Left renal pelvis (tissue), 4 donors: ENCODE measurements around the gene MYO15B. TPM values are rescaled to one million over a fixed set of nuclear protein-coding genes. Genes with fewer than 3 reads are reported as not detected.
"Not testable (repeated sequence)": the region's sequence is repeated elsewhere in the genome, so short reads cannot be mapped to it uniquely, and the experiment has no call there.

Source experiments
- DNase-seq, 4 donors: peaks; one replicate each; pipeline ENCODE4 v3.0.0-alpha.2; 2013; ENCODE audit warnings: low read depth in 4 of 4, low spot score in 3 of 4
- polyA plus RNA-seq, 4 donors: library from polyadenylated mRNA; unstranded; fragments of 120-200 nt; gene quantifications; one replicate each; pipeline ENCODE4 v1.2.1, GENCODE V29; 2013; ENCODE audit not compliant: insufficient read length in 4 of 4

MYO15B gene
- polyA plus RNA-seq, 4 donors = 89.0 to 224 (median 182) TPM

DNA sequence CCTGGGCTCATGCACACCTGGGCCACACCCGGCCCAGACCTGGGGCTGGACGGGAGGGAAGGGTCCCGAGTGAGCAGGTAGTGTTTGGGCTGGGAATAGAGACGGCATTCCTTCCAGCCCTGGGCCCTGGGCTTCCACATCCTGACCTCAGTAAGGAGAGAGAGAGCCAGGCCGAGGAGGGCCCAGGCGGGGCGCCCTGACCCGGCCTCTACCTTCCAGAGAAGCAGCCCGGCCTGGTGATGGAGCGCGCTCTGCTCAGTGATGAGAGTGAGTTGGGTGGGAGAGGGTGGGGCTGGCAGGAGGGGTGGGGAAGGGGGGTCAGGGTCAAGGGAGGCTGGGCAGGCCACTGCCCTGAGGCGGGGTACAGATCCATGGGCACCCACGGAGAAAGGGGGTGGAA is 13.6 kb upstream of the MYO15B start:
- DNase-seq = no peak

DNA sequence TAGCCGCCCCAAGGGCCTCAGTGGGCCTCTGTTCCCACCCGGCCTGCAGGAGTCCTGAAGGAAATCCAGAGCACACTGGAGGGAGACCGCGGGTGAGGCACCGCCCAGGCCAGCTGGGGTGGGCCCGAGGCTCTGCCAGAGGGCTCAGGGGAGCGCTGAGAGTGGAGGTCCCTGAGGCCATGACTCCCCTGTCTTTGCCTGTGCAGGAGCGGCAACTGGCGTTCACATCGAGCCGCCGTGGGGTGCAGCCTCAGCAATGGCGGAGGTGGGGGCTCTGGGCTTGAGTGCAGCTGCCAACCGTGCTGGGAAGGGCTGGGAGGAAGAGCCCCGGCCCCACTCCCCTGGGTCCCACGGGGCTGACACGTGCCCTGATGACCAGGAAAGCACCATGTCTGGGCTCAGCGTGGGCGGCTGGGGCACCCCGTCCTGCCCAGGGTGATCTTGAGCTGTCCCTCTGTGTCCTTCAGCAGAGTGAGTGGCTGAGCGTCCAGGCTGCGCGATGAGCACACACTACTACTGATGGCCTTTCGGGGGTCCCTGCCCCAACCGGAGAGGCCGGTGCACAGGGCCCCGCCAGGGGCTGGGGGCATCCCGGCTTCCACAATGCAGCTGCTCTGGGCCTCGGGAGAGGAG is 13.1 kb upstream of the MYO15B start:
- no peak for DNase-seq

DNA sequence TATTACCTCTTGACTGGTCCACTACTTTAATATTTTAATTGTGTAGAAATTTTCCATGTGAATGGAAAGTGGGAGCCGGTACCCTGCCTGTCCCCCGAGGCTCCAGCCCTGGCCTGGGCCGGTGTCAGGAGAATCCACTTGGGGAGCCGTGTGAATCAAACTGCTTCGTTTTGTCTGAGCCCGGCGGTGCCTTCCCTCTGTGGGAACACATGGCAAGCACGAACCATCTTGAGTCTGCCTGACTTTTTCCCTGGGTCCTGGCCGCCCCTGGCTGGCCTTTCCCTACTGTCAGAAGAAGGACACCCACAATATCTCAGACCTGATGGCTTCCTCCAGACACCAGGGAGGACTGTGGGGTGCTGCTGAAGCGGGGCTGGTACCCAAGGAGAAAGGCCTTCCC is 12.4 kb upstream of the MYO15B start:
- DNase-seq = no peak

DNA sequence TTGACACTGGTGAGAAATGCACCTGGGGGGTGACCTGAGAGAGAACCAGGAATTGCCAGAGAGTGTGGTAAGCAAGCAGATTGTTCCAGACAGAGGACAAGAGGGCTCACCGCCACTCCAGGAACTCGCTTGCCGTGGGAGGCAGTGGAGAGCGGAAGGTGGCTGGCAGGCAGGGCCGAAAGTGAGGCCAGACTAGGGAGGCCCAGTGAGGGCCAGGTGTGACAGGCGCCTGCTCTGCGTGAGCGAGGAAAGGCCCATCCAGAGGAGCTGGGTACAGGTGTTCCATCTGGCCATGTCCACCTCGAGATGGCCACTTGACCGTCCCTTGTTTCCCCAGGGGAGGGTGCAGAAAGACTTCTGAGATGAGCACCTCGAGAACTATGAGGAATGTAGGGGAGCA is 11.9 kb upstream of the MYO15B start:
- DNase-seq = no peak

DNA sequence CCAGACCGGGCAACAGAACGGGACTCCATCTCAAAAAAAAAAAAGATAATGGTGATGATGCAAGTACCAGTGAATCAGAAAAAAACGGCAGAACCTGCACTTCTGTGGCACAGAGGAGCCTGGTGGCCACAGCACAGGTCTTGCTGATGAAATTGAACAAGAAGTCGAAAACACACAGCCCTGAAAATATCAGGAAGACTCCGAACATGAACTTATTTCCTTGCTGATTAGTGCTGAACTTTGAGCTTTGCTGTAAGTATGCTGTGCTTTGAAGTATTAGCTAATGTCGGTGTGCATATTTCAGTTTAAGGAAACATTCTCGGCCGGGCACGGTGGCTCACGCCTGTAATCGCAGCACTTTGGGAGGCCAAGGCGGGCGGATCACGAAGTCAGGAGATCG is 10.9 kb upstream of the MYO15B start:
- no peak for DNase-seq

DNA sequence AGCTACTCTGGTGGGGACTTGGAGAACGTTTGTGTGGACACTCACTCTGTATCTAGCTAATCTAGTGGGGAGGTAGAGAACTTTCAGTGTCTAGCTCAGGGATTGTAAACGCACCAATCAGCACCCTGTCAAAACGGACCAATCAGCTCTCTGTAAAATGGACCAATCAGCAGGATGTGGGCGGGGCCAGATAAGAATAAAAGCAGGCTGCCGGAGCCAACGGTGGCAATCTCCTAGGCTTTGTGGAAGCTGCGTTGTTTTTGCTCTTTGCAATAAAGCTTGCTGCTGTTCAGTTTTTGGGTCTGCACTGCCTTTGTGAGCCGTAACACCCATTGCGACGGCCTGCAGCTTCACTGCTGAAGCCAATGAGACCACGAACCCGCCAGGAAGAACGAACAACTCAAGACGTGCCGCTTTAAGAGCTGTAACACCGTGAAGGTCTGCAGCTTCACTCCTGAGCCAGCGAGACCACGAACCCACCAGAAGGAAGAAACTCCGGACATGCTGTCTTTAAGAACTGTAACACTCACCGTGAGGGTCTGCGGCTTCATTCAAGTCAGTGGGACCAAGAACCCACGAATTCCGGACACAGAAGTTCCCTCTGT is 6.4 kb upstream of the MYO15B start:
- not testable (repeated sequence) for DNase-seq

DNA sequence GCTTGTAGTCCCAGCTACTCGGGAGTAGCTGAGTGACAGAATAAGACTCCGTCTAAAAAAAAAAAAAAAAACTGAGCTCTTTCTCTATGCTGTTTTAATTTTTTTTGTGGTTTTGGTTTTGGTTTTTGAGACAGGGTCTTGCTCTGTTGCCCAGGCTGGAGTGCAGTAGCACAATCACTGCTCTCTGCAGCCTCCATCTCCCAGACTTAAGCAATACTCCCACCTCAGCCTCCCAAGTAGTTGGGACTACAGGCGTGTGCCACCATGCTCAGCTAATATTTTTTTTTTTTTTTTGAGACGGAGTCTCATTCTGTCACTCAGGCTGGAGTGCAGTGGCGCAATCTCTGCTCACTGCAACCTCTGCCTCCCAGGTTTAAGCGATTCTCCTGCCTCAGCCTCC is 4.4 kb upstream of the MYO15B start:
- DNase-seq = not testable (repeated sequence)

DNA sequence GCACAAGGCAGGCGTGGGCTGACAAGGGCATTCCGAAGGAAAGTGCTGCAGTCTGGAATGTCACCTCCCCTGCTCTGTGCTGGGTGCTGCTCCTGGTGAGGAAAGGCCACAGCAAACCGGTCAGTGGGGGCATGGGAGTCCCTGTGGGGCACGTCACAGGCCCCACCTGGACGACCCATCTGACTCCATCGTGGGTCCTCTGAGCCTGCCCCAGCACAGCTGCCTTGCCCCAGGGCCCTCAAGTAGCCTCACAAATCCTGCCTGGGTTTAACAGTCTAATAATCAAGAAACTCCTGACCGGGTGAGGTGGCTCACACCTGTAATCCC is 2.8 kb upstream of the MYO15B start:
- DNase-seq = no peak

DNA sequence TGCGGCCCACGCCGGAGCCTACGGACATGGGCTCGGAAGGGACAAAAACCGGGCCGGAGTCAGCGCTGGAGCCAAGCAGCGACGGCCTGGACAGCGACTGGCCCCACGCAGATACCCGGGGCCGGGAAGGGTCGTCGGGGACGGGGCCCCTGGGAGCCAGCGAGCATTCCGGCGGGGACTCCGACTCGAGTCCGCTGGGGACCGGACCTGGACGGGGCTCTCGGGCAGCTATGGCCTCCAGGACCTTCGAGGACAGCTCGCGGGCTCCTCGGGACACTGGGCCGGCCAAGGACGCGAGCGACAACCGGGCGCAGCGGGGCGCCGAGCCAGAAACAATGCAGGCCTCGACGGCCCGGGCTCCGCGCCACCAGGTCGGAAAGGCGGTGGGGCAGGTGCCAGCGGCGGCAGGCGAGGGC is 1.0 kb downstream of the MYO15B start:
- DNase-seq = peak in 3 of 4 donors; percentile 7 to 29 (median 25)

DNA sequence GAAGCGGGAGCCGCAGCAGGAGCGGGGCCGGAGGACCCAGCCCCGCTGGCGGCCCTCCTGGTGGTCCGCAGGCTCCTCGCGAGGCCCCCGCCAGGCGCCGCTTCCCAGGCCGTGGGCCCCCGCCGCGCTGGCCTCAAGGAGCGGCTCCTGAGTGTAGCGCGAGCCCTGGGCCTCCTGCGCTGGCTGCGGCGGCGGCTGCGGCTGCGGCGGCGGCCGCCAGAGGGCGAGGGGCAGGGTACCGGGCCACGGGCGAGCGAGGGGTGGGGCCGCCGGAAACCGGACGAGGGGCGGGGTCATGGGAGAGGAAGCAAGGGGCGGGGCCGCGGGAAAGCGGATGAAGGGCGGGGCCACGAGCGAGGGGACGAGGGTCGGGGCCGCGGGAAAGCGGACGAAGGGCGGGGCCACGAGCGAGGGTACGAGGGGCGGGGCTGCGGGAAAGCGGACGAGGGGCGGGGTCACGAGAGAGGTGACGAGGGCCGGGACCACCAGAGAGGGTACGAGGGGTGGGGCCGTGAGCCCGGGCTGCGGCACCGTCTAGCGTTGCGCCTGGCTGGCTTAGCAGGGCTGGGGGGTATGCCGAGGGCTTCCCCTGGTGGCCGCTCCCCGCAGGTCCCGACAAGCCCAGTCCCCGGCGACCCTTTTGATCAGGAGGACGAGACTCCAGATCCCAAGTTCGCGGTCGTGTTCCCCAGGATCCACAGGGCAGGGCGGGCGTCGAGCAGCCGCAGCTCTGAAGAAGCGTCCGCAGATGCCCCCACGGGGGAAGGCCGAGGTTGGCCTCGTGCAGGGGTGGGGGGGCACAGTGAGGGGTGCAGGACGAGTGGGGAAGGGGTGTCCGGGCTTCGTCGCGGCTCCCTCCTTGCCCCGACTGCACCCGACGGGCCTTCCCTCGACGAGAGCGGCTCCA is 1.7 kb downstream of the MYO15B start:
- DNase-seq = peak; percentile 71 to 85 (median 84)

DNA sequence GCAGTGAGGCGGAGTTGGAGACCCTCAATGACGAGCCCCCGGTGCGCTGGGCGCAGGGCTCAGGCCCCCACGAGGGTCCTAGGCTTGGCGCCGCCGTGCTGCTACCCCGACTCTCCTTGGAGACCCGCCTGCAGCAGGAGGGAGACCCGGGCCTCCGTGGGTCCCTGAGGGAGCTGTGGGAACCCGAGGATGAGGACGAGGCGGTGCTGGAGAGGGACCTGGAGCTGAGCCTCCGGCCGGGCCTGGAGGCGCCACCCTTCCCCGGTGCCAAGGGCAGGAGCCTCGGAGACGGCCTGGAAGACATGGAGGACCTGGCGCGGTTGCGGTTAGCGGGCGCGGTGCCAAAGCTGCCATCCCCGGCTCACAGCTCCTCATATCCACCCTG is 2.3 kb downstream of the MYO15B start:
- no peak for DNase-seq

DNA sequence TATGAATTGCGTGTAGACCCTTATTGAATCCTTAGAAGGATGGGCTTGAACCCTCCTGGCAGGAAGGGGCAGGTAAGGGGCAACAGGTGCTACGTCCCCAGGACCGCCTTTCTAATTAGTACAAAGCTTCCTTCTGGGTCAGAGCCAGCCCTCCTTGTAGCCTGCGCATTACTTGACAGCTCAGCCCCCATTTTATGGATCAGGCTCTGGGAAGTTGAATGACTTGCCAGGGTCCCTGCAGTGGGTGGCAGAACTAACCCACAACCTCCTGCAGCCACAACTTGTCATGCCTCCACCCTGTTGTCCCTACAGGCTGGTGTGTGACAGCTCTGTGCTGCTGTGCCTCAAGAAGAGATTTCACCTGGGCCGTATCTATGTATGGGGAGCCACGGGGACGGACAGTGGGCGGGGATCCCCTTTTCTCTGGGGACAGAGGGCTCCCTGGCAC is 2.7 kb downstream of the MYO15B start:
- DNase-seq = no peak

DNA sequence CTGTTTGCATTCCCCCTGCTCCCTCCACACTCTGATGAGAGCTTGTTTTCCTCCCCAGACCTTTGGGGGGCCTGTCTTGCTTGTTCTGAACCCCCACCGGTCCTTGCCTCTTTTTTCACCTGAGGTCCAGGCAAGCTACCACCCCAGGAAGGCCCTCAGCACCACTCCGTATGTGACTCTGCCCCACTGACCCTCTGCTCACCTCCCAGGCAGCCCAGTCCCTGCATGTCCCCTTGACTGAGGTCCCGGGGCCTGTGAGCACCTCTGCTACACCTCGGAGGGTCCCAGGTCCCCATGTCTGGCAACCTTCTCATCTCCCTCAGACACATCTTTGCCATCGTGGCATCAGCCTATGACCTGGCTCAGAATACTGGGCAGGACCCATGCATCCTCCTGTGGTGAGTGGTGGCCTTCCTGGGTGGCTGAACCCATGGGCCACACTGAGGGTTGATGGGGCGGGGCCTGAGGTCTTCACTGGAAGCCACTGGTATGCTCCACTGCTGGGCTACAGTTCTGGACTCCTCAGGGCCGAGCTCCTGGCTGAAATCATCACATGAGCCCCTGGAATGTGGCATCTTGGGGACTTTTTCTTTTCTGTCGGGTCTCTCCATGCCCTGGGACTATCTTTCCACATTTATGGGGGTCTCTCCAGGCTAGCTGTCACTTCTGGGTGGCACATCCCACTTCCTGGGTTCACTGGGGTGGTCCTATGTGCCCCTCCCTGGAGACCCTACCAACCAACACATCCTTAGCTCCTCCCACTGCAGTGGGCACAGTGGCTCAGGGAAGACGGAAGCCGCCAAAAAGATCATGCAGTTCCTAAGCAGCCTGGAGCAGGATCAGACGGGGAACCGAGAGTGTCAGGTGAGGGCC is 3.5 kb downstream of the MYO15B start:
- no peak for DNase-seq

DNA sequence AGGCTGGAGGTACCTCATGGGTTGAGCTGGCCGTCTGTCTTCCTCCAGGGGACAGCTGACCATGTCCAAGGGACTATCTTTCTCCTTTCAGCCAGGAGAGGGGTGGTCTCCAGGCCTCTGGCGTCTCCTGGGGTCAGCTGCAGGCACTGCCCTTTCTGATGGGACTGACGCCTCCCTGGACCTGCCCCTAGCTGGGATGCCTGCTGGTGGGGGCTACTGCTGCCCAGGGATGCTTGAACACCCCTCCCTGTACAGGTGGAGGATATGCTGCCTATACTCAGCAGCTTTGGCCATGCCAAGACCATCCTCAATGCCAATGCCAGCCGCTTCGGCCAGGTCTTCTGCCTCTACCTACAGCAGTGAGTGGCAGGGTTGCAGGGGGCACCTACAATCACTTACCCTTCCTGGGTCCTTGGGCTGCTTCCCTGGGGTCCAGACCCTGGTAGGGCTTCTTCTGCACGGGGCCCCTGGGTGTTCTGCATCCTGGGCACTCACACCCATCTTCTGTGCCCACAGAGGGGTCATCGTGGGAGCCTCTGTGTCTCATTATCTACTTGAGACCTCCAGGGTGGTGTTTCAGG is 4.2 kb downstream of the MYO15B start:
- no peak for DNase-seq

DNA sequence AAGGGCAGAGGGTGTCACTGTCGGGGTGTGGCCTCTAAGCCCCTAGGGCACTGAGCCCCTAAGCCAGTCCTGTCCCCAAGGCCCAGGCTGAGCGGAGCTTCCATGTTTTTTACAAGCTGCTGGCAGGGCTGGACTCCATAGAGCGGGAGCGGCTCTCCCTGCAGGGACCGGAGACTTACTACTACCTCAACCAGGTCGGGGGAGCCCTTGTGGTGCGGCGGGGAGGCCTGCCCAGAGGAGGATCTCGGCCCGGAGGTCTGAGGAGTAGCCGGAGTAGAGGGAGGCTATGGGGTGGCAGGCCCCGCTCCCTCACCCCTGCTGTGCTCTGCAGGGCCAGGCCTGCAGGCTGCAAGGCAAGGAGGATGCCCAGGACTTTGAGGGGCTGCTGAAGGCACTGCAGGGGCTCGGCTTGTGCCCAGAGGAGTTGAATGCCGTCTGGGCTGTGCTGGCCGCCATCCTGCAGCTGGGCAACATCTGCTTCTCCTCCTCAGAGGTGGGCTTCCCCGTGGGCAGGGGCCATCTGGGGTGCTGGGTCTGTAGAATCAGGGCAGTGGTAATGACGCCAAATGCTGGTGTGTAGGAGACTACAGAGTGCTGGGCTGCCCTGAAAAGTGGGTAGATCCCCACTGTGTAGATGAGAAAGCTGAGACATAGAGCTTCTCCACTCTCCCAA is 4.9 kb downstream of the MYO15B start:
- no peak for DNase-seq

DNA sequence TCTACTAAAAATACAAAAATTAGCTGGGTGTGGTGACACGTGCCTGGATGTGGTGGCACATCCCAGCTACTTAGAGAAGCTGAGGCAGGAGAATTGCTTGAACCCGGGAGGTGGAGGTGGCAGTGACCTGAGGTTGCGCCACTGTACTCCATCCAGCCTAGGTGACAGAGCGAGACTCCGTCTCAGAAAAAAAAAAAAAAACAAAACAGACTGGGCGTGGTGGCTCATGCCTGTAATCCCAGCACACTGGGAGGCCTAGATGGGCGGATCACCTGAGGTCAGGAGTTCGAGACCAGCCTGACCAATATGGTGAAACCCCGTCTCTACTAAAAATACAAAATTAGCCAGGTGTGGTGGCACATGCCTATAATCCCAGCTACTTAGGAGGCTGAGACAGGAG is 5.8 kb downstream of the MYO15B start:
- DNase-seq = not testable (repeated sequence)

DNA sequence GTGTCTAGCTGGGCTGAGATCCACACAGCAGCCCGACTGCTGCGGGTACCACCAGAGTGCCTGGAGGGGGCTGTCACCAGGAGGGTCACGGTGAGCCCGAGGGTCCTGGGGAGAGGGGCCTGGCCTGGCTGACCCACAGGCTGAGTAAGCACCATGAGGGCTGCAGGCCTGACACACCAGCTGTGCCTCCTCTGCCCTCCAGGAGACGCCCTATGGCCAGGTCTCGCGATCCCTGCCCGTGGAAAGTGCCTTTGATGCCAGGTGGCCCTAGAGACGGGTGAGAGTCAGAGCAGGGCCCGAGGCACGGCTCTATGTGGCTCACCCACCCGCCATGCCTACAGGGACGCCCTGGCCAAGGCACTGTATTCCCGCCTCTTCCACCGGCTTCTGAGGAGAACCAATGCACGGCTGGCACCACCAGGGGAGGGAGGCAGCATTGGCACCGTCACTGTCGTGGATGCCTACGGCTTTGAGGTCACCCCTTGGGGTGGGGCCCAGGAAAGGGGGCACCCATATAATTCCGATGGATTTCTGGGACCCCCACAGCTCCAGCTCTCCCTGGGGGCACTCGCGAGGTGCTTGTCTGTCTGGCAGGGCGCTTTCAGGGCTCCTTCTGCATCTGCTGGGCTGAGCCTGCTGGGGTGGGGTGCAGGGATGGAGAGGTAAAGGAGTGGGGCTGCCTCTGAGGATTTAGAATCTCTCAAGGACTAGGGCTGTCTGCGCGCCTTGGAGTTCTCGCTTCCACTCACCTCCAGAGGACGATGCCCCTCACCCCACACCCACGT is 7.1 kb downstream of the MYO15B start:
- no peak for DNase-seq

DNA sequence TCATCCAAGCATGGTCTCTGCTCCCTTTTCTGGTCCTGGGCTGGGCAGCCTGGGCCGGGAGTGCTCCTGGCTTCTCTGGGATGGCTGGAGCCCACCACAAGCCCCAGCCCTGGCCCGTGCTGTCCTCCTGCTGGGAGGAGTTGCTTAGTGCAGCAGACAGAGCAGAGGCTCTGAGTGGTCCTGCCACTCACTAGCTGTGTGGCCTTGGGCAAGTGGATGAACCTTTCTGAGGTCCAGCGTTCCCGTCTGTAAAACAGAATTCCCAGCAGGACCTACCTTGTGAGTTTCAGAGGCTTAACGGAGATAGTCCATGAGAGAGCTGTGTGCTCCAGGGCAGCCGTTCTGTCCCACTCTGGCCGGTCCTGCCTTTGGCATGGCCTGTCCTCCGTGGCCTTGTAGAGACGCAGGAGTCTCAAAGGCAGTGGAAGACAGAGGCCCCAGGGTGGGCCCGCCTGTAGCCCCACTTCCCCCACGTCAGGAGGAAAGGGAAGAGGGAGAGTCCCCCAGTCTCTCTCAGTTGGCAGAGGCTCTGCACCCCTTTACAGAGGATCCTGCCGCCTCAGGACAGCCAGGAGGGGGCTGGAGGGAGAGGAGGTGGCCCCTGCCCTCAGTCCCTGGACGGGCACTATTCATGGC is 7.8 kb downstream of the MYO15B start:
- DNase-seq = no peak

DNA sequence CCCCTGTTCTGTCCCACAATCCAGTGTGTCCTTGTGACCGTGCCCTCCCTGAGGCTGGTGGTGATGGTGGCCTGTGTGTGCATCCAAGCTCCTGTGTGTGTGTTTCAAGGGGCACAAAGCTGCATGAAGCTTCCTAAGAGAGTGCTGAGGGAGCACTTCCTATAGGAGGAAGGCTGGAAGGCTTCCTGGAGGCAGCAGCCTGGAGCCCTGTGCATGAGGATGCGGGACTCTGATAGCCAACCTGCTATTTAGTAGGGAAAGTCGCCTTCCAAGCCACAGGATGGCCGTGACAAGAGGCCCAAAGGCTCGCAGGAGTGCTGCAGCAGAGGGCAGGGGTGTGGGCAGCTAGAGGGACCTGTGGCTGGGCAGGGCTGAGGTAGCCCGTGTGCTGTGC is 8.3 kb downstream of the MYO15B start:
- DNase-seq = no peak
